IMR-90 (cell line): ENCODE results near the gene MAK. TPM values are rescaled to one million over a fixed set of nuclear protein-coding genes. Genes with fewer than 3 reads are reported as not detected.

ENCODE experiments used
- ATAC-seq: fragments of 200-7000 bp; cut with Tn5 transposase; 2 replicates; pipeline ENCODE4 v1.9.1; 2020; ENCODE audit warnings: low read depth, mild to moderate bottlenecking, moderate library complexity
- BruUV-seq: library from RNA; stranded (reverse); fragments of 400-500 nt; replicated peaks from 2 replicates; lab custom pipeline; 2021; lab: Mats Ljungman, UMichigan
- CTCF ChIA-PET: fragments of 300-600 bp; formaldehyde crosslinking; extraction: SDS; loops from one replicate; lab custom pipeline; 2021; ENCODE audit warnings: antibody characterized with exemption; lab: Yijun Ruan, JAX
- POLR2A ChIA-PET: fragments of 300-600 bp; sonication (Branson Sonifier 250); formaldehyde crosslinking; loops from one replicate; lab custom pipeline; 2022; ENCODE audit warnings: antibody characterized with exemption; ENCODE audit not compliant: unreplicated experiment; lab: Charles Lee
- DNase-seq: peaks from one replicate; pipeline ENCODE4 v3.0.0; 2013
- H2AFZ ChIP-seq: replicated peaks from 2 replicates; pipeline ENCODE3; 2013; ENCODE audit warnings: low read length, mild to moderate bottlenecking; ENCODE audit not compliant: poor library complexity
- H2AK5ac ChIP-seq: 2 replicates; pipeline ENCODE4 v1.6.1; 2013; ENCODE audit warnings: low read depth, low read length, inconsistent platforms
- H2AK9ac ChIP-seq: replicated peaks from 2 replicates; pipeline ENCODE3; 2013; ENCODE audit warnings: mild to moderate bottlenecking, low read depth, low read length, moderate library complexity; ENCODE audit not compliant: poor library complexity
- H2BK120ac ChIP-seq: 2 replicates; pipeline ENCODE4 v1.6.1; 2013; ENCODE audit warnings: low read depth, low read length, inconsistent platforms
- H2BK15ac ChIP-seq: 3 replicates; pipeline ENCODE4 v1.6.1; 2013; ENCODE audit warnings: low read depth, low read length, inconsistent platforms
- H2BK20ac ChIP-seq: 2 replicates; pipeline ENCODE4 v1.6.1; 2013; ENCODE audit warnings: low read depth, mild to moderate bottlenecking, inconsistent platforms, low read length, moderate library complexity
- H2BK5ac ChIP-seq: 2 replicates; pipeline ENCODE4 v1.6.1; 2013; ENCODE audit warnings: mild to moderate bottlenecking, low read depth, low read length, inconsistent platforms; ENCODE audit not compliant: poor library complexity, severe bottlenecking
- H3K14ac ChIP-seq: replicated peaks from 2 replicates; pipeline ENCODE4 v1.6.1; 2013; ENCODE audit warnings: low read depth, low read length, inconsistent platforms
- H3K18ac ChIP-seq: 2 replicates; pipeline ENCODE4 v1.6.1; 2013; ENCODE audit warnings: low read depth, low read length, control low read depth
- H3K23ac ChIP-seq: 2 replicates; pipeline ENCODE4 v1.6.1; 2013; ENCODE audit warnings: low read depth, low read length, inconsistent platforms
- H3K27ac ChIP-seq: 2 replicates; pipeline ENCODE4 v1.5.1; 2013; ENCODE audit warnings: mild to moderate bottlenecking, control low read depth, low read length; ENCODE audit not compliant: insufficient read depth
- H3K27me3 ChIP-seq: 2 replicates; pipeline ENCODE4 v1.6.1; 2013; ENCODE audit warnings: low read length; ENCODE audit not compliant: control insufficient read depth, insufficient read depth
- H3K36me3 ChIP-seq: 2 replicates; pipeline ENCODE4 v1.6.1; 2013; ENCODE audit warnings: low read length, mixed read lengths; ENCODE audit not compliant: control insufficient read depth, insufficient read depth
- H3K4ac ChIP-seq: 2 replicates; pipeline ENCODE4 v1.6.1; 2013; ENCODE audit warnings: low read depth, low read length, inconsistent platforms
- H3K4me1 ChIP-seq: 2 replicates; pipeline ENCODE4 v1.6.1; 2013; ENCODE audit warnings: low read length, mixed read lengths; ENCODE audit not compliant: control insufficient read depth, insufficient read depth
- H3K4me2 ChIP-seq: 2 replicates; pipeline ENCODE4 v1.6.1; 2013; ENCODE audit warnings: low read depth, mild to moderate bottlenecking, control low read depth, low read length, moderate library complexity
- H3K4me3 ChIP-seq: 2 replicates; pipeline ENCODE4 v1.5.1; 2013; ENCODE audit warnings: low read depth, mild to moderate bottlenecking, control low read depth, low read length, moderate library complexity; ENCODE audit not compliant: insufficient read depth
- H3K56ac ChIP-seq: 2 replicates; pipeline ENCODE4 v1.6.1; 2013; ENCODE audit warnings: low read length, inconsistent platforms; ENCODE audit not compliant: insufficient read depth; ENCODE audit errors: extremely low read depth
- H3K79me1 ChIP-seq, 2 experiments: 2 replicates each; pipeline ENCODE4 v1.6.1; 2013; ENCODE audit warnings: low read length in 2 of 2, inconsistent platforms in 1 of 2, low read depth in 1 of 2
- H3K9ac ChIP-seq: 2 replicates; pipeline ENCODE4 v1.6.1; 2013; ENCODE audit warnings: low read depth, low read length, control low read depth
- H3K9me1 ChIP-seq: 2 replicates; pipeline ENCODE4 v1.6.1; 2013; ENCODE audit warnings: low read length, inconsistent platforms; ENCODE audit not compliant: insufficient read depth
- H3K9me3 ChIP-seq: 2 replicates; pipeline ENCODE4 v1.6.1; 2013; ENCODE audit warnings: low read length; ENCODE audit not compliant: control insufficient read depth, insufficient read depth
- H4K20me1 ChIP-seq: 2 replicates; pipeline ENCODE4 v1.6.1; 2013; ENCODE audit warnings: low read length, inconsistent platforms; ENCODE audit not compliant: insufficient read depth
- H4K5ac ChIP-seq: 2 replicates; pipeline ENCODE4 v1.6.1; 2013; ENCODE audit warnings: mild to moderate bottlenecking, low read depth, low read length, control low read depth
- H4K8ac ChIP-seq, 2 experiments: 2 replicates each; pipeline ENCODE4 v1.6.1; 2013; ENCODE audit warnings: low read depth in 2 of 2, low read length in 2 of 2, control low read depth in 1 of 2, inconsistent platforms in 1 of 2
- H4K91ac ChIP-seq: 2 replicates; pipeline ENCODE4 v1.6.1; 2013; ENCODE audit warnings: low read depth, low read length, inconsistent platforms; ENCODE audit not compliant: insufficient read depth
- CEBPB ChIP-seq: IDR thresholded peaks from 2 replicates; pipeline ENCODE4 v1.6.1; 2012; ENCODE audit warnings: low read depth, low read length, improper control_type of control experiment
- CHD1 ChIP-seq: IDR thresholded peaks from 2 replicates; pipeline ENCODE4 v1.6.1; 2012; ENCODE audit warnings: low read depth, low read length, improper control_type of control experiment
- FOS ChIP-seq: fragments of 150-350 bp; IDR thresholded peaks from 2 replicates; pipeline ENCODE4 v1.6.1; 2016; ENCODE audit warnings: low read depth, low read length
- MAFK ChIP-seq: IDR thresholded peaks from 2 replicates; pipeline ENCODE4 v1.6.1; 2012; ENCODE audit warnings: low read depth, low read length, improper control_type of control experiment
- MAZ ChIP-seq: IDR thresholded peaks from 2 replicates; pipeline ENCODE4 v1.6.1; 2012; ENCODE audit warnings: low read depth, mild to moderate bottlenecking, low read length, improper control_type of control experiment, moderate library complexity, borderline replicate concordance
- MXI1 ChIP-seq: IDR thresholded peaks from 2 replicates; pipeline ENCODE4 v1.6.1; 2012; ENCODE audit warnings: low read depth, mild to moderate bottlenecking, low read length, moderate library complexity, borderline replicate concordance
- NFE2L2 ChIP-seq: fragments of 150-350 bp; IDR thresholded peaks from 2 replicates; pipeline ENCODE4 v1.6.1; 2016; ENCODE audit warnings: low read depth, mild to moderate bottlenecking, low read length
- POLR2A ChIP-seq: IDR thresholded peaks from 2 replicates; pipeline ENCODE4 v1.6.1; 2012; ENCODE audit warnings: mild to moderate bottlenecking, low read depth, low read length
- RAD21 ChIP-seq: IDR thresholded peaks from 2 replicates; pipeline ENCODE4 v1.6.1; 2012; ENCODE audit warnings: low read length, improper control_type of control experiment
- RCOR1 ChIP-seq: IDR thresholded peaks from 2 replicates; pipeline ENCODE4 v1.6.1; 2012; ENCODE audit warnings: mild to moderate bottlenecking, low read length, improper control_type of control experiment; ENCODE audit not compliant: insufficient replicate concordance
- RFX5 ChIP-seq: IDR thresholded peaks from 2 replicates; pipeline ENCODE4 v1.8.0; 2012; ENCODE audit warnings: low read depth, mild to moderate bottlenecking, low read length, moderate library complexity
- SMC3 ChIP-seq: fragments of 150-350 bp; IDR thresholded peaks from 2 replicates; pipeline ENCODE4 v1.6.1; 2016; ENCODE audit warnings: low read depth, mild to moderate bottlenecking, antibody characterized with exemption, low read length, moderate library complexity
- WGBS, 2 experiments: methylation state at CpG; one replicate each; pipeline versions ENCODE4 v1.1.5 to v1.1.7; 2013; ENCODE audit warnings: missing lambda C conversion rate in 2 of 2; ENCODE audit not compliant: insufficient read length in 1 of 2; ENCODE audit errors: extremely low coverage in 2 of 2; 5-methylcytosine and 5-hydroxymethylcytosine counted together
- dilution Hi-C: fragments of 300-500 bp; cut with HindIII; formaldehyde crosslinking; loops from one replicate; pipeline ENCODE4 v1.14.3; 2018; ENCODE audit warnings: low sequenced_read_pairs; ENCODE audit not compliant: unreplicated experiment
- in situ Hi-C: fragments of 300-500 bp; cut with MboI; formaldehyde crosslinking; loops from 3 replicates; pipeline ENCODE4 v1.14.3; 2019; ENCODE audit warnings: low sequenced_read_pairs, inconsistent platforms, mixed read lengths
- intact Hi-C: fragments of 100-400 bp; cut with micrococcal nuclease; formaldehyde crosslinking; loops from 2 replicates; pipeline ENCODE4 v1.10.0; 2022
- polyA plus RNA-seq, 3 experiments: library from polyadenylated mRNA; depleted of rRNA; stranded (reverse); fragments of >200 nt; gene quantifications; 2 replicates each; pipeline ENCODE4 v1.2.3, GENCODE V29; 2012; ENCODE audit warnings: low replicate concordance in 1 of 3
- total RNA-seq: library from RNA; depleted of rRNA; stranded (reverse); fragments of >200 nt; gene quantifications from 2 replicates; pipeline ENCODE4 v1.2.3, GENCODE V29; 2012
- TF ChIP-seq, protein P1 (sequence below): fragments of 150-350 bp; IDR thresholded peaks from 2 replicates; pipeline ENCODE4 v1.6.1; 2016; ENCODE audit warnings: low read depth, mild to moderate bottlenecking, low read length, moderate library complexity, borderline replicate concordance
- TF ChIP-seq, protein P2 (sequence below): fragments of 150-350 bp; IDR thresholded peaks from 2 replicates; pipeline ENCODE4 v1.6.1; 2017; ENCODE audit warnings: mild to moderate bottlenecking, antibody characterized with exemption, low read length, low read depth
- TF ChIP-seq, protein P3 (sequence below): conservative IDR thresholded peaks from 2 replicates; pipeline ENCODE4 v1.5.1; 2012; ENCODE audit warnings: mild to moderate bottlenecking, low read depth, low read length, improper control_type of control experiment

Gene MAK
- total and polyA plus RNA-seq, 2 of the 4 experiments (the other 2 are of a cell fraction) = not detected

DNA sequence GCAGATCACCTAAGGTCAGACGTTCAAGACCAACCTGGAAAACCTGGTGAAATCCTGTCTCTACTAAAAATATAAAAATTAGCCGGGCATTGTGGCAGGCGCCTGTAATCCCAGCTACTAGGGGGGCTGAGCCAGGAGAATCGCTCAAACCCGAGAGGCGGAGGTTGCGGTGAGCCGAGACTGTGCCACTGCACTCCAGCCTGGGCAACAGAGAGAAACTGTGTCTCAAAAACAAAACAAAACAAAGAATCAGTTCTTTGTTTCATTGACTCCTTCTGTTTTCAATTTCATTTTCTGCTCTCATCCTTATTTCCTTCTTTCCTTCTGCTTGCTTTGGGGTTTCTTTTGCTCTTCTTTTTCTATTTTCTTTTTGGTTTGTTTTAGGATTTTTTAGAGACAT is 124.4 kb downstream of the MAK start:
- H3K9ac ChIP-seq = no peak overlapping the region
- ChIA-PET POLR2A (no interaction called here), CTCF (no interaction called here)
- no TSS peak for BruUV-seq
- H3K4me3 ChIP-seq = no peak overlapping the region
- no peak overlapping the region for H2BK15ac ChIP-seq
- dilution Hi-C loops (no loop called here), in situ Hi-C loops (no loop called here), intact Hi-C loops (no loop called here)
- no peak overlapping the region for H3K27ac ChIP-seq
- H3K23ac ChIP-seq = no peak overlapping the region
- no peak overlapping the region for H3K4me2 ChIP-seq
- no peak overlapping the region for H2AFZ ChIP-seq
- no peak overlapping the region for H2BK20ac ChIP-seq
- H3K56ac ChIP-seq = no peak overlapping the region
- H3K4ac ChIP-seq = no peak overlapping the region
- DNase-seq (no peak), ATAC-seq (no peak)
- 100% methylated on average over 5 of the region's 8 CpGs; no CpG with 5 or more reads in 1 of the 2 experiments for WGBS, 2 experiments
- H2BK5ac ChIP-seq = no peak overlapping the region
- no peaks in the 10 kb centered on the region for H3K79me1 ChIP-seq
- no peaks in the 10 kb centered on the region for H3K27me3 ChIP-seq
- H2BK120ac ChIP-seq = no peak overlapping the region
- H3K18ac ChIP-seq = no peak overlapping the region
- H4K20me1 ChIP-seq = no peaks in the 10 kb centered on the region
- no peak overlapping the region for H4K8ac ChIP-seq
- no peak overlapping the region for H2AK9ac ChIP-seq
- TF ChIP-seq MAFK = no peak
- no peak for TF ChIP-seq POLR2A
- TF ChIP-seq RAD21 = no peak
- no peak for TF ChIP-seq SMC3
- TF ChIP-seq, protein P1, sequence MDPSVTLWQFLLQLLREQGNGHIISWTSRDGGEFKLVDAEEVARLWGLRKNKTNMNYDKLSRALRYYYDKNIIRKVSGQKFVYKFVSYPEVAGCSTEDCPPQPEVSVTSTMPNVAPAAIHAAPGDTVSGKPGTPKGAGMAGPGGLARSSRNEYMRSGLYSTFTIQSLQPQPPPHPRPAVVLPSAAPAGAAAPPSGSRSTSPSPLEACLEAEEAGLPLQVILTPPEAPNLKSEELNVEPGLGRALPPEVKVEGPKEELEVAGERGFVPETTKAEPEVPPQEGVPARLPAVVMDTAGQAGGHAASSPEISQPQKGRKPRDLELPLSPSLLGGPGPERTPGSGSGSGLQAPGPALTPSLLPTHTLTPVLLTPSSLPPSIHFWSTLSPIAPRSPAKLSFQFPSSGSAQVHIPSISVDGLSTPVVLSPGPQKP = no peak
- TF ChIP-seq, protein P2, sequence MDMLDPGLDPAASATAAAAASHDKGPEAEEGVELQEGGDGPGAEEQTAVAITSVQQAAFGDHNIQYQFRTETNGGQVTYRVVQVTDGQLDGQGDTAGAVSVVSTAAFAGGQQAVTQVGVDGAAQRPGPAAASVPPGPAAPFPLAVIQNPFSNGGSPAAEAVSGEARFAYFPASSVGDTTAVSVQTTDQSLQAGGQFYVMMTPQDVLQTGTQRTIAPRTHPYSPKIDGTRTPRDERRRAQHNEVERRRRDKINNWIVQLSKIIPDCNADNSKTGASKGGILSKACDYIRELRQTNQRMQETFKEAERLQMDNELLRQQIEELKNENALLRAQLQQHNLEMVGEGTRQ = no peak
- no peak for TF ChIP-seq FOS
- TF ChIP-seq MAZ = no peak
- TF ChIP-seq NFE2L2 = no peak
- TF ChIP-seq CEBPB = no peak
- TF ChIP-seq, protein P3, sequence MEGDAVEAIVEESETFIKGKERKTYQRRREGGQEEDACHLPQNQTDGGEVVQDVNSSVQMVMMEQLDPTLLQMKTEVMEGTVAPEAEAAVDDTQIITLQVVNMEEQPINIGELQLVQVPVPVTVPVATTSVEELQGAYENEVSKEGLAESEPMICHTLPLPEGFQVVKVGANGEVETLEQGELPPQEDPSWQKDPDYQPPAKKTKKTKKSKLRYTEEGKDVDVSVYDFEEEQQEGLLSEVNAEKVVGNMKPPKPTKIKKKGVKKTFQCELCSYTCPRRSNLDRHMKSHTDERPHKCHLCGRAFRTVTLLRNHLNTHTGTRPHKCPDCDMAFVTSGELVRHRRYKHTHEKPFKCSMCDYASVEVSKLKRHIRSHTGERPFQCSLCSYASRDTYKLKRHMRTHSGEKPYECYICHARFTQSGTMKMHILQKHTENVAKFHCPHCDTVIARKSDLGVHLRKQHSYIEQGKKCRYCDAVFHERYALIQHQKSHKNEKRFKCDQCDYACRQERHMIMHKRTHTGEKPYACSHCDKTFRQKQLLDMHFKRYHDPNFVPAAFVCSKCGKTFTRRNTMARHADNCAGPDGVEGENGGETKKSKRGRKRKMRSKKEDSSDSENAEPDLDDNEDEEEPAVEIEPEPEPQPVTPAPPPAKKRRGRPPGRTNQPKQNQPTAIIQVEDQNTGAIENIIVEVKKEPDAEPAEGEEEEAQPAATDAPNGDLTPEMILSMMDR = no peak
- no peak for TF ChIP-seq RCOR1
- TF ChIP-seq RFX5 = no peak
- no peak for TF ChIP-seq MXI1
- TF ChIP-seq CHD1 = no peak
- peaks cover 2% of the 10 kb centered on the region; the same call in 1 of the 2 replicates for H3K4me1 ChIP-seq
- H3K9me1 ChIP-seq = no peaks in the 10 kb centered on the region
- no peak overlapping the region for H4K91ac ChIP-seq
- H3K9me3 ChIP-seq = peaks cover 7% of the 10 kb centered on the region
- no peak overlapping the region for H4K5ac ChIP-seq
- H3K36me3 ChIP-seq = peaks cover 5% of the 10 kb centered on the region
- no peak overlapping the region for H2AK5ac ChIP-seq
- H3K14ac ChIP-seq = no peak overlapping the region
